Bone marrow (tissue), 2 donors: ENCODE measurements around the gene CBLB.
"Not testable (repeated sequence)": the region's sequence is repeated elsewhere in the genome, so short reads cannot be mapped to it uniquely, and the experiment has no call there.

Experiments
- DNase-seq, 2 donors: peaks; one replicate each; lab custom pipeline; 2025; lab: John Stamatoyannopoulos, UW

Gene CBLB

GRCh38 chr3:105786990-105787389, 81.8 kb downstream of the CBLB start:
- DNase-seq, result no peak

- no peak for DNase-seq
Measured at GRCh38 chr3:105786241-105786640, 82.6 kb downstream of the CBLB start.

GRCh38 chr3:105785803-105786202, 83.0 kb downstream of the CBLB start:
- DNase-seq, result no peak

DNA sequence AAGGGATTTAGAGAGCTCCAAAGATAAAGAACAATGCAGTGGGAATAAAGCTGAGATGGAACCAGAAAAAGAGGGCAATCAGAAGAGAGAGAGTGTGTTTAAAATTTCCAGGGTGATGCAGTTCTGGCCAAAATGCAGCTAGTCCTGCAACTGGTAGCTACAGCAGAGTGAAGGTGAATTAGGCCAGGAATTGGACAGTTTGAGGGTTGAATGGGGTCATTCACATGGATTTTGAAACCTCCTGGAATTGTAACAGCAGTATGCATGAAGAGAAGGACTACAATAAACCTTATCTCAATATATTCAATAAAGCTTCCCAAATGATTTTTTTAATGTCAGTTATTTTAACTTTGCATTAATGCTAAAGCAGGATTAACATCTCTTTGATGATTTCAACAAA, 85.2 kb downstream of the CBLB start:
- DNase-seq, result no peak

DNA sequence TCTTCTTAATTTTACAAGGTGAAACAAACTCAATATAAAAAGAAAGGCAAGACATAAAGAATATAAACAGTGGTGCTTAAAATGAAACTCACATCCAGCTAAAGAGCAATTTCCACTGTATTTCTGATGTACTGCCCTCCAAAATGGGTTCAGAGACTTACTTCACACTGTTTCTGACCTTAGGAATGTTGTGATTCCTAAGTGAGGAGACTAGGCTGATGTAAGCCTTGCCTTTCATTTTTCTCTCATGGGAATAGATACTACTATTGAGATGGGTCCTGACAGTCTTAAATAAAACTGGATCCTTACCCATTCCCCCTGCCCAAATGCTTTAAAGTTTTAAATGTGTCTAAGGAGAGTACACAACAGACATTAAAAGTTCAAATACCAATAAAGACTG, 86.9 kb downstream of the CBLB start:
- DNase-seq, result no peak

DNA sequence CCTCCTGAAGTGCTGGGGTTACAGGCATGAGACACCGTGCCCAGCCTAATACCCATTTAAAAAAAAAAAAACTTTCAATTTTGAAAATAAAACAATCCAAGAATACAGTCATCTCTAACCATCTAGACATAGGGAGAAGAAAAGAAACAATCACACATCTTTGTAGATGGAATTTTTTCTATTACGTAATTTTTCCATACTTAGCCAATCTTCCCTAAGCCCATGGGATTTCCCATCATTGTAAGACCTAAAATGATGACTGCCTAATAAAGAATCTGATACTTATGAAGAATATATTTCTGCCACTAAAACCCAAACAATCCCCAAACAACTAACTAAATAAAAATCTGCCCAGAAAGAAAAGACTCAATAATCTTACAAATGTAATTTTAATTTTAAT, 88.7 kb downstream of the CBLB start:
- no peak for DNase-seq

DNA sequence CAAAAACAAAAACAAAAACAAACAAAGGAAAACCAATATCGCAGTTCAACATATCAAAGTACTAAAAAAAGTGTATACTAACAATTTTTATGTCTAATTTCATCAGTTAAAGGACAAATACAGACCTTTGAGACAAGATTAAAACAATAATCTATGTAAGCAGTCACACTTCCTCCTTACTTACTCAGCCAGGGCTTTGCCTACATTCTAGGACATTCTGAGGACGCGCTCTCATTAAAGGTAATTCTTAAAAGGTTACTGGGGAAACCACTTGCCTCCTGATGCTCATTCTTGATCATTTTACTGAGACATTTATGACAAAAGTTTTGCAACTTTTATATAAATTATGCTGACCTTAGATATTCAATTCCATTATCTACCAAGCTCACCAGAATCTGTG, 93.4 kb downstream of the CBLB start:
- DNase-seq, result no peak

DNA sequence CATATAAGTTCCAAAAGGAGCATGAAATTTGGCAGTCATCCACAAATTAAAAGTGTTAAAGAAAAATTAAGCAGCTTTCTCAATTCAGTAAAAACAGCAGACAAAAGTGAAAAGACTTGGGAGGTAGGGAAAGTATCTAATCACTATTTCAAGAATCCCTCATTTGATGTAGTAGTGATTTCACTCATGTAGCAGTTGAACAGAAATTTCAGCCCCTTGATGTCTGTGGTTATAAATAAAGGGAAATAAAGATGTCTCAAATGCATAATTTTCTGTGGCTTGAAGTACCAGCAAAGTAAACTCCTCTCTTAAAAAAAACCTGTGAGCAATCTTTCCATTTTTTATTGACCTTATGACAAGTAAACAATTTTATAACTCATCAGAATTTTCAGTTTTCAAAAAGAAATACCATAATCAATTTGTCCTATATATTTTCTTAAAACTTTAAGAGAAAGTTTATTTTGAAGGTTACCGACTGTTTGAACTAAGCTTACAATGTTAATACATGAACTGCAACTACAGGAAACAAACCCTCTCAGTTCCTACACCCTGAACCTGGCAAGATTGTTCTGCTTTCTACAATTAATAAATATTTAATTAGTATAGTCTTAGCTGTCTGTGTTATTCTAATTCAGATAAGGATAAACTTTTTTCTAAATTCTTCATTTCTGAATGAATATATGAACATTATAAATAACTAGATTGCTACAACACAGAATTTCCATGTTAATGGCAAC, 94.2 kb downstream of the CBLB start:
- no peak for DNase-seq

- no peak for DNase-seq
Measured at GRCh38 chr3:105773291-105773690, 95.5 kb downstream of the CBLB start.

DNA sequence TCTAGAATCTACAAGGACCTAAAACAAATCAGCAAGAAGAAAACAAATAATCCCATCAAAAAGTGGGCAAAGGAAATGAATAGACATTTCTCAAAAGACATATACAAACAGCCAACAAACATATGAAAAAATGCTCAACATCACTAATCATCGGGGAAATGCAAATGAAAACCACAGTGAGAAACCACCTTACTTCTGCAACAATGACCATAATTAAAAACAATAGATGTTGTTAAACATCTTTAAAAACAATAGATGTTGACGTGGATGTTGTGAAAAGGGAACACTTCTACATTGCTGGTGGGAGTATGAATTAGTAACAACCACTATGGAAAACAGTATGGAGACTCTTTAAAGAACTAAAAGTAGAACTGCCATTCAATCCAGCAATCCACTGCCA, 96.2 kb downstream of the CBLB start:
- DNase-seq, result no peak

GRCh38 chr3:105771392-105771791, 97.4 kb downstream of the CBLB start:
- peak in 1 of 2 donors; percentile 35 for DNase-seq

DNA sequence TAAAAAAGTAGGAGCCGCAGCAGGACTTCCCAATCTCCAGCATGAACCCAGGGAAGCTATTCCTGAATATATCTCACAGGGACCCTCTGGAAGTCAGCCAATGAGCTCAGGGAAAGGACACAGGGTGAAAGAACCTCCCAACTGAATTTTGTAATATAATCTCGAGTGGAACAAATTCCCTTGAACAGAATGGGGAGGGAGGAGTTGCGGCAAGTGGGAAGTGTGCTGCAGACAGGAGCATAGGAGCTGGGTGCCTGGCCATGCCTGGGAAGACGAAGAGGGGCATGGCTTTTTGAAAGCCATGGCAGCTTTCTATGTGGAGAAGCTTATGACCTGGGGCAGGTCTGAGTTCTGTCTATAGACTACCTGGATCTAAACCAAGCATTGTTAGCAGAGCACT, 98.4 kb downstream of the CBLB start:
- DNase-seq, result no peak

DNA sequence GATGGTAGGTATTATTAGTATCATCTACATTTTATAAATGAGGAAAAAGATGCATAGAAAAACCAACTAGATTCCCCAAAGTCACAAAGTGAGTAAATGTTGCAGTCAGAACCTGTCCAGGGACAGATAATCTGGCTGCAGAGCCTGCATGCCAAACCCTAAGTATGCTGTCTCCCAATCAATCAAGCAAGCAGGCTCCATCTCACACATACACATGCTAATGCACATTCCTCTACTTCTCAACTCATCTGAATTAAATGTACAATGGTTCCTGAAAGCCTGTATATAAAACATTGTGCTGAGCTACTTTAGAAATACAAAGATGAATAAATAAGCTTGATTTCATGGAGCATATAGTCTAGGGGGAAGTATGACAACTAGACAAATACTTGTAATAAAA, 101.0 kb downstream of the CBLB start:
- no peak for DNase-seq

- no peak for DNase-seq
Measured at GRCh38 chr3:105767216-105767615, 101.6 kb downstream of the CBLB start.

- no peak for DNase-seq
Measured at GRCh38 chr3:105765308-105765639, 103.5 kb downstream of the CBLB start.

DNA sequence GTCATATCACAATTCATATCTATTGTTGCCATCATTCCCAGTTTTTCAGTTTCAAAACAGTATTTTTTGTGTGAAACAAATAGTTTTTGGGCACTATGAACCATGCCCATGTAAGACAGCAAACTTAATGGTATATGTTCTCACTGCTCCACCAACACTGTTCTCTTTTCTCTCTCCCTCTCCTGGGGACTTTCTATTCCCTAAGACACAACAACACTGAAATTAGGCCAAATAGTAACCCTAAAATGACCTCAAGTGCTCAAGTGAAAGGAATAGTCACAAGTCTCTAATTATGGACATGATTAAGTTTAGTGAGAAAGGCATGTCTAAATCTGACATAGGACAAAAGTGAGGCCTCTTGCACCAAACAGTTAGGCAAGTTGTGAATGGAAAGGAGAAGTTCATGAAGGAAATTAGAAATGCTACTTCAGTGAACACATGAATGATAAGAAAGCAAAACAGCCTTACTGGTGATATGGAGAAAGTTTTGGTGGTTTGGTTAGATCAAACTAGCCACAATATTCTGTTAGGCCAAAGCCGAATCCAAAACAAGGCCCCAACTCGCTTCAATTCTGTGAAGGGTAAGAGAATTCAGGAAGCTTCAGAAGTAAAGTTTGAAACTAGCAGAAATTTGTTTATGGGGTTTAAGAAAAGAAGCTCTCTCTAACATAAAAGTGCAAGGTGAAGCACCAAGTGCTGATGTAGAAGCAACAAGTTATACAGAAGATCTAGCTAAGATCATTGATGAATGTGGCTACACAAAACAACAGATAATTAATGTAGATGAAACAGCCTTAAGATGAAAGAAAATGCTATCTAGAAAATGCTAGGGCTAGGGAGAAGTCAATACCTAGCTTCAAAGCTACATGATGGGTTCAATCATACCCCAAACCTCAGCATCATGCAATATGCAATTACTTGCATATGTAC, 104.2 kb downstream of the CBLB start:
- peak in 1 of 2 donors; percentile 10 for DNase-seq

- no peak for DNase-seq
Measured at GRCh38 chr3:105763659-105764036, 105.2 kb downstream of the CBLB start.

- DNase-seq, result no peak
Measured at GRCh38 chr3:105762749-105763658, 105.8 kb downstream of the CBLB start.

DNA sequence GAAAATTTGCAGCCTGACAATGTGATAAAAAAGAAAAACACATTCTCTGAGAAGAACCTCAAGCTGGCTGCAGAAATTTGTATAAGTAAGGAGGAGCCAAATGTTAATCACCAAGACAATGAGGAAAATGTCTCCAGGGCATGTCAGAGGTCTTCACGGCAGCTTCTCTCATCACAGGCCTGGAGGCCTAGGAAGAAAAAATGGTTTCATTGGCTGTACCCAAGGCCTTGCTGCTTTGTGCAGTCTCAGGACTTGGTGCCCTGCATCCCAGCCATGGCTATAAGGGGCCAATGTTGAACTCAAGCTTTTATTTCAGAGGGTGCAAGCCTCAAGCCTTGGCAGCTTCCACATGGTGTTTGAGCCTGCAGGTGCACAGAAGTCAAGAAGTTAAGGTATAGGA, 106.6 kb downstream of the CBLB start:
- not testable (repeated sequence) for DNase-seq

DNA sequence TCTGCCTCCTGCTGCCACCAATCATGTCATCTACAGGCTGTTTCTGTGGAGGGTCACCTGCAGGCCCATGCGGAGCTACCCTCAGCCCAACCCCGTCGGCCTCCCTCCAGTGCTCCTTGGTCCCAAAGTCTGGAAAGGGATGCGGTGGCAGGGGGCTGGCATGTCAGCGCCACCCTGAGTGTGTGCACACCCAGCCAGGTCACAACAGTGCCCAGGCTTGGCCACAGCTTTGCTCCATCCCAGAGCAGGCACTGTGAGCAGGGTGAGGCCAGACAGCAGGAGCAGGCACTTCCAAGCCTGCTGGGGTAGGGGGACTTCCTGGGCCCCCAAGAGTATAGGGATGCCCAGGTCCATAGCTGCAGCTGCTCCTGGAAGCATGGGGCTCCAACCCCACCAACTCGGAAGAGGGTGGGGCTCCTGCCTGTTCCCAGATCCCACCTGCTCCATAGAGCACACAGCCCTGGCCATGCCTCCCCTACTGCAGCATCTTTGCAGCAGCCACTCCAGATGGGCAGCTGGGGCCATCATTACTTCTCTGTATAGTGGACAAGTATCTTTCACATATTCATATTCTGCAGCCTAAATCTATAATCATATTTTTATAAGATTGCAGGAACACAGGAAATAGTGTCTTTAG, 109.3 kb downstream of the CBLB start:
- no peak for DNase-seq

DNA sequence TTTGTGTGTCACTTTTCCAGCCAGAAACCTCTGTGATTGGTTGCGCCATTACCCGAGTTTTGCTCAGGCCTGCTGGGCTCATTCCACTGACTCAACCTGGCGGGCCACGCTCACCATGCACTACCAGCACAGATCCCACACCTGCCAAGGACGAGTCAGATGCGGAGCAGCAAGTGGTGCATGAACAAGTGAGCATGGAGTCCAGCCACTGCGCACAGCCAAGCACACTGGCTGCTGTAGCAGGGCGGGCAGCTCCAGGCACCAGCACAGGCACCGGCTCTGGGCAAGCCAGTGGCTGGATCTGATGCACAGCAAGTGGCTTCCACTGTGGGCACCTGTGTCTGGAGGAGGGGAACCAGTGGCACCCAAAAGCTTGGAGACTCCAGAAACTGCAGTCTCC, 110.4 kb downstream of the CBLB start:
- no peak for DNase-seq
